MM.1S (cell line): Measurements from ENCODE around the gene XPC.

Experiments
- DNase-seq: peaks from one replicate; pipeline ENCODE4 v3.0.0-alpha.2; 2015
- H2AFZ ChIP-seq: fragments of 300-600 bp; sonication (generic); 2 replicates; pipeline ENCODE4 v1.6.0; 2016; ENCODE audit warnings: antibody characterized with exemption, low read length
- H3F3A ChIP-seq: fragments of 300-600 bp; sonication (generic); 2 replicates; pipeline ENCODE4 v1.6.1; 2016; ENCODE audit warnings: mild to moderate bottlenecking, antibody characterized with exemption, low read length, moderate library complexity, mixed read lengths; ENCODE audit not compliant: insufficient read depth
- H3K27ac ChIP-seq: fragments of 300-600 bp; sonication (generic); 2 replicates; pipeline ENCODE4 v1.5.1; 2016; ENCODE audit warnings: mild to moderate bottlenecking, low read length
- H3K27me3 ChIP-seq: fragments of 300-600 bp; sonication (generic); replicated peaks from 2 replicates; pipeline ENCODE4 v1.6.0; 2016; ENCODE audit warnings: low read length; ENCODE audit not compliant: insufficient read depth
- H3K36me3 ChIP-seq: fragments of 300-600 bp; sonication (generic); replicated peaks from 2 replicates; pipeline ENCODE4 v1.6.1; 2016; ENCODE audit warnings: mild to moderate bottlenecking, low read length, mixed read lengths; ENCODE audit not compliant: insufficient read depth
- H3K4me1 ChIP-seq: fragments of 300-600 bp; sonication (generic); 2 replicates; pipeline ENCODE4 v1.6.1; 2016; ENCODE audit warnings: low read length, mixed read lengths
- H3K4me2 ChIP-seq: fragments of 300-600 bp; sonication (generic); 2 replicates; pipeline ENCODE4 v1.6.0; 2016; ENCODE audit warnings: low read depth, low read length
- H3K4me3 ChIP-seq: fragments of 300-600 bp; sonication (generic); 2 replicates; pipeline ENCODE4 v1.5.1; 2016; ENCODE audit warnings: low read length, mixed read lengths
- H3K79me2 ChIP-seq: fragments of 300-600 bp; sonication (generic); 2 replicates; pipeline ENCODE4 v1.6.1; 2016; ENCODE audit warnings: mixed run types, low read length, mixed read lengths
- H3K9ac ChIP-seq: fragments of 300-600 bp; sonication (generic); 2 replicates; pipeline ENCODE4 v1.6.1; 2016; ENCODE audit warnings: low read length, mixed read lengths
- H3K9me2 ChIP-seq: fragments of 300-600 bp; sonication (generic); replicated peaks from 2 replicates; pipeline ENCODE4 v1.6.1; 2016; ENCODE audit warnings: mild to moderate bottlenecking, low read length, mixed read lengths; ENCODE audit not compliant: insufficient read depth
- H3K9me3 ChIP-seq: fragments of 300-600 bp; sonication (generic); replicated peaks from 2 replicates; pipeline ENCODE4 v1.6.1; 2016; ENCODE audit warnings: mild to moderate bottlenecking, low read length, mixed read lengths; ENCODE audit not compliant: insufficient read depth
- H4K20me1 ChIP-seq: fragments of 300-600 bp; sonication (generic); 2 replicates; pipeline ENCODE4 v1.6.1; 2016; ENCODE audit warnings: mild to moderate bottlenecking, low read length, moderate library complexity, mixed read lengths; ENCODE audit not compliant: insufficient read depth
- EZH2 ChIP-seq: fragments of 300-600 bp; sonication (generic); optimal IDR thresholded peaks from 2 replicates; pipeline ENCODE3; 2017; ENCODE audit warnings: low read depth, mild to moderate bottlenecking, antibody characterized with exemption, low read length, mixed read lengths
- EZH2phosphoT487 ChIP-seq: fragments of 300-600 bp; sonication (generic); IDR thresholded peaks from 2 replicates; pipeline ENCODE4 v1.6.1; 2018; ENCODE audit warnings: antibody characterized with exemption, low read length
- TF ChIP-seq, protein P1 (sequence below): fragments of 300-600 bp; sonication (generic); IDR thresholded peaks from 2 replicates; pipeline ENCODE4 v1.5.1; 2016; ENCODE audit warnings: antibody characterized with exemption, low read length, mixed read lengths

XPC gene

DNA sequence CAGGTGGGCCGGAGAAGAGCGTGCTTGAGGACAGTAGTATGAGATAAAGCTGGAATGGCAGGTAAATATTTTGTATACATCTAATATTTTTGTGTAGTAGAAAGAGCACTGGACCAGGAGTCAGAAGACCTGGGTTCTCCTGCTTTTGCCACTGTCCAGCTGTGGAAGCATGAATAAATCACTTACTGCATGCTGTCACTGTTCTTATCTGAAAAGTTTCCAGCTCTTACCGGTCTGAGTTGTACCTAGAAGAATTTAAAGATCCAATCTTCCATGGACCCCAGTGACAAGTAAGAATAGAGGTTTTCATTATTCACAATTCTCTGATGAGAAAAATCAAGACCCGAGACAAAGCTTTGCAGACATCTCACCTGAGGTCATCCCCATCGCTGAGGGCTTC, 5.9 kb downstream of the XPC start:
- Histone ChIP-seq H3K9me3 (no peaks in the 10 kb centered on the region), H3K79me2 (peaks cover 27% of the 10 kb centered on the region), H3K36me3 (peaks cover 4% of the 10 kb centered on the region; the same call in 1 of the 2 replicates), H4K20me1 (no peaks in the 10 kb centered on the region), H3K27ac (no peak overlapping the region), H3K9me2 (no peaks in the 10 kb centered on the region), H2AFZ (no peak overlapping the region), H3K4me3 (no peak overlapping the region), H3K9ac (no peak overlapping the region), H3K27me3 (no peaks in the 10 kb centered on the region), H3K4me2 (no peak overlapping the region), H3F3A (peaks cover 12% of the 10 kb centered on the region), H3K4me1 (peaks cover 20% of the 10 kb centered on the region)
- TF ChIP-seq EZH2phosphoT487 = no peak
- no peak for TF ChIP-seq EZH2
- TF ChIP-seq, protein P1, sequence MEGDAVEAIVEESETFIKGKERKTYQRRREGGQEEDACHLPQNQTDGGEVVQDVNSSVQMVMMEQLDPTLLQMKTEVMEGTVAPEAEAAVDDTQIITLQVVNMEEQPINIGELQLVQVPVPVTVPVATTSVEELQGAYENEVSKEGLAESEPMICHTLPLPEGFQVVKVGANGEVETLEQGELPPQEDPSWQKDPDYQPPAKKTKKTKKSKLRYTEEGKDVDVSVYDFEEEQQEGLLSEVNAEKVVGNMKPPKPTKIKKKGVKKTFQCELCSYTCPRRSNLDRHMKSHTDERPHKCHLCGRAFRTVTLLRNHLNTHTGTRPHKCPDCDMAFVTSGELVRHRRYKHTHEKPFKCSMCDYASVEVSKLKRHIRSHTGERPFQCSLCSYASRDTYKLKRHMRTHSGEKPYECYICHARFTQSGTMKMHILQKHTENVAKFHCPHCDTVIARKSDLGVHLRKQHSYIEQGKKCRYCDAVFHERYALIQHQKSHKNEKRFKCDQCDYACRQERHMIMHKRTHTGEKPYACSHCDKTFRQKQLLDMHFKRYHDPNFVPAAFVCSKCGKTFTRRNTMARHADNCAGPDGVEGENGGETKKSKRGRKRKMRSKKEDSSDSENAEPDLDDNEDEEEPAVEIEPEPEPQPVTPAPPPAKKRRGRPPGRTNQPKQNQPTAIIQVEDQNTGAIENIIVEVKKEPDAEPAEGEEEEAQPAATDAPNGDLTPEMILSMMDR = no peak
- DNase-seq = no peak

DNA sequence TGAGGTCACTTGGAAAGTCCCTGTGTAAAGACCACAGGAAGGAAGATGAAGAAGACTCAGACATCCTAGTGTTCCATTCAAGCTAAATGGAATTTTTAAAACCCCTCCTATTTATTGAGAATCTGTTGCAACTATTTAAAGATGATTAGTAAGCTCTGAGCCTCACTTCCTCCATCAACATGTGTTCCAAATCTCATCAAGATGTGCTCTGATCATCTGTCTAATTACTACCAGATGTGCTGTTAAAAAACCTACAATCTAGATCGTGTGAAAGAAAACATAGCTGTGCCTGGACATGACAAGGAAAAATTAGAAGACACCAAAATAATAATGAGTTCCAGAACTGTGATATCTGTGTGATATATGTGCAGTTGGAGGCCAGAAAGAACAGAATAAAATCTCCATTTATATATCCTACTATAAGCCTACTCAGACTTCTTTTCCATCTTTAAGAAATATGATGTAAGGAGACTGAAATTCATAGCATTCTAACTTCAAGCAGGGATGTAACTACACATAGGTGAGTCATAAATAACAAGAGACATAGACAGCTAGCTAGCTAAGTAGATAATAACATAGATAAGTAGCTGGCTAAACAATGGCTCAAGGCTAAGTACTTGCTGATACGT, 7.8 kb downstream of the XPC start:
- DNase-seq = no peak
- Histone ChIP-seq H2AFZ (no peak overlapping the region), H3K4me1 (peaks cover 8% of the 10 kb centered on the region), H3K9me2 (no peaks in the 10 kb centered on the region), H3K9ac (no peak overlapping the region), H3K27ac (no peak overlapping the region), H3K27me3 (no peaks in the 10 kb centered on the region), H4K20me1 (no peaks in the 10 kb centered on the region), H3K79me2 (peaks cover 18% of the 10 kb centered on the region), H3K36me3 (peaks cover 4% of the 10 kb centered on the region; the same call in 1 of the 2 replicates), H3F3A (peaks cover 4% of the 10 kb centered on the region), H3K4me2 (no peak overlapping the region), H3K4me3 (no peak overlapping the region), H3K9me3 (no peaks in the 10 kb centered on the region)
- no peak for TF ChIP-seq EZH2phosphoT487
- TF ChIP-seq, protein P1 = no peak
- TF ChIP-seq EZH2 = no peak

DNA sequence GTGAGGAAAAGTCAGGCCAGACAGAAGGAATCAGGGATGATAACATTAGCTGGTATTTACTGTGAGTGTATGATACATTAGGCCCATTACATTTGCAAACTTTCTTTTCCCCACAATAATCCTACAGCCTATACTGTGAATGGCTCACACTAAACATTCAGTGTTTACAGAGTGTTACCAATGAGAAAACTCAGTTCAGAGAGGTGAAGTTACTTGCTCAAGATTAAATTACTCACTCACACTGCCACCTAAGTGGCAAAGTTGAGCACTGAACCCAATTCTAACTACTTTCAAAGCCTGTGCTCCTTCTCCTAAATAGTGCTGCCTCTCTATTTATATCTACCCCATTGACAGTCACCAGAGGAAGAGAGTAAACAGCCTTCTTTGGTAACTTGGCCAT, 8.5 kb downstream of the XPC start:
- peaks cover 13% of the 10 kb centered on the region for H3K79me2 ChIP-seq
- TF ChIP-seq EZH2phosphoT487 = no peak
- TF ChIP-seq, protein P1 = no peak
- no peak for TF ChIP-seq EZH2
- H3K9me3 ChIP-seq = no peaks in the 10 kb centered on the region
- no peak overlapping the region for H2AFZ ChIP-seq
- H4K20me1 ChIP-seq = no peaks in the 10 kb centered on the region
- DNase-seq = no peak
- H3K9ac ChIP-seq = no peak overlapping the region
- no peak overlapping the region for H3K4me2 ChIP-seq
- peaks cover under 1% of the 10 kb centered on the region; the same call in 1 of the 2 replicates for H3K4me1 ChIP-seq
- H3F3A ChIP-seq = no peaks in the 10 kb centered on the region
- H3K9me2 ChIP-seq = no peaks in the 10 kb centered on the region
- H3K27ac ChIP-seq = no peak overlapping the region
- no peaks in the 10 kb centered on the region for H3K27me3 ChIP-seq
- H3K36me3 ChIP-seq = peaks cover 4% of the 10 kb centered on the region; the same call in 1 of the 2 replicates
- no peak overlapping the region for H3K4me3 ChIP-seq
